ENCODE results near the gene CDCP1. TPM values are rescaled to one million over a fixed set of nuclear protein-coding genes. Genes with fewer than 3 reads are reported as not detected.

The CDCP1 gene
- total and polyA plus RNA-seq, 10 donors = 0.15 to 3.6 (median 2.1) TPM

- TF ChIP-seq POLR2AphosphoS5 (IDR thresholded peaks at IDR 0.05) (no peak), POLR2A (IDR thresholded peaks at IDR 0.05) (no peak)
- TF ChIP-seq, protein P1, sequence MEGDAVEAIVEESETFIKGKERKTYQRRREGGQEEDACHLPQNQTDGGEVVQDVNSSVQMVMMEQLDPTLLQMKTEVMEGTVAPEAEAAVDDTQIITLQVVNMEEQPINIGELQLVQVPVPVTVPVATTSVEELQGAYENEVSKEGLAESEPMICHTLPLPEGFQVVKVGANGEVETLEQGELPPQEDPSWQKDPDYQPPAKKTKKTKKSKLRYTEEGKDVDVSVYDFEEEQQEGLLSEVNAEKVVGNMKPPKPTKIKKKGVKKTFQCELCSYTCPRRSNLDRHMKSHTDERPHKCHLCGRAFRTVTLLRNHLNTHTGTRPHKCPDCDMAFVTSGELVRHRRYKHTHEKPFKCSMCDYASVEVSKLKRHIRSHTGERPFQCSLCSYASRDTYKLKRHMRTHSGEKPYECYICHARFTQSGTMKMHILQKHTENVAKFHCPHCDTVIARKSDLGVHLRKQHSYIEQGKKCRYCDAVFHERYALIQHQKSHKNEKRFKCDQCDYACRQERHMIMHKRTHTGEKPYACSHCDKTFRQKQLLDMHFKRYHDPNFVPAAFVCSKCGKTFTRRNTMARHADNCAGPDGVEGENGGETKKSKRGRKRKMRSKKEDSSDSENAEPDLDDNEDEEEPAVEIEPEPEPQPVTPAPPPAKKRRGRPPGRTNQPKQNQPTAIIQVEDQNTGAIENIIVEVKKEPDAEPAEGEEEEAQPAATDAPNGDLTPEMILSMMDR (IDR thresholded peaks at IDR 0.05 in 8 of 11, conservative IDR thresholded peaks at IDR 0.05 in 3 of 11) = no peak
- H3K9me3 ChIP-seq = no peaks in the 10 kb centered on the region
- H3K4me3 ChIP-seq = no peak overlapping the region
- peaks cover 0 to 17% (median 0%) of the 10 kb centered on the region in 7 donors for H3K27me3 ChIP-seq (replicated peaks in 1 of 7)
- WGBS, 5 donors = 85 to 96% (median 92%) methylated on average over 6 of the region's 6 CpGs
- H3K36me3 ChIP-seq = no peaks in the 10 kb centered on the region
- no peak for DNase-seq
- H3K4me1 ChIP-seq = peaks cover 0 to 31% (median 10%) of the 10 kb centered on the region in 6 donors
- H3K27ac ChIP-seq = no peak overlapping the region
- intact Hi-C loops (cut with DNase I; ENCODE audit: low total_unique reads) = loop anchor here (10.0 kb wide), 1 partner anchor 433 kb away; no protein-coding TSS in a partner anchor
These were observed 94.5 kb downstream of the CDCP1 start for GRCh38 chr3:45051685-45052084.

DNA sequence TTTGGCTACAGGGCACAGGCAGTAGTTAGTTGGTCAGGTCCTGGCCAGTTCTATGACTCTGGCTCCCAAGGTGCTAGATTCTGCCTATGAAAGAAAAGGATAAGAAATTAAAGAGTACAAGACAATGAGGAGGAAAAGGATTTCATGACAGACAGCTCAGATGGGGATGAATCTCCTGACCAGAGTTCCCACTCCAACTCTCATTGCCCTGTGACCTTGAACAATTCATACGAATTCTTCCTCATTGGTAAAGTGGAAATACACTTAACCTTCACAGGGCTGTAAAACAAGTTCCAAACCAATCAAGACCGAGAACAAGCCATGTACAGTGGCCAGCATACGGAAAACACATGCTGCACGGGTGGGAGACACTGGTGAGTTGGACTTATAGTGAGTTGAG lies 96.4 kb downstream of the CDCP1 start:
- intact Hi-C loops (cut with DNase I; ENCODE audit: low total_unique reads) = loop anchor here (10.0 kb wide), 1 partner anchor 435 kb away; no protein-coding TSS in a partner anchor
- Histone ChIP-seq H3K4me1 (peaks cover 0 to 24% (median under 1%) of the 10 kb centered on the region in 6 donors), H3K9me3 (no peaks in the 10 kb centered on the region), H3K27ac (no peak overlapping the region), H3K4me3 (no peak overlapping the region), H3K36me3 (no peaks in the 10 kb centered on the region), H3K27me3 (replicated peaks in 1 of 7) (peaks cover 0 to 17% (median 0%) of the 10 kb centered on the region in 7 donors)
- DNase-seq = no peak
- 69 to 81% (median 77%) methylated on average over 4 of the region's 4 CpGs for WGBS, 5 donors
- TF ChIP-seq, protein P1 (IDR thresholded peaks at IDR 0.05 in 8 of 11, conservative IDR thresholded peaks at IDR 0.05 in 3 of 11) = no peak
- no peak for TF ChIP-seq POLR2A (IDR thresholded peaks at IDR 0.05)
- no peak for TF ChIP-seq POLR2AphosphoS5 (IDR thresholded peaks at IDR 0.05)

GRCh38 chr3:45048244-45048643 lies 97.9 kb downstream of the CDCP1 start:
- H3K9me3 ChIP-seq = no peaks in the 10 kb centered on the region
- no peak overlapping the region for H3K27ac ChIP-seq
- H3K27me3 ChIP-seq (replicated peaks in 1 of 7) = peaks cover 0 to 17% (median 0%) of the 10 kb centered on the region in 7 donors
- TF ChIP-seq, protein P1 (IDR thresholded peaks at IDR 0.05 in 8 of 11, conservative IDR thresholded peaks at IDR 0.05 in 3 of 11) = no peak
- TF ChIP-seq POLR2A (IDR thresholded peaks at IDR 0.05) (no peak), POLR2AphosphoS5 (IDR thresholded peaks at IDR 0.05) (no peak)
- no peak for DNase-seq
- 59 to 93% (median 66%) methylated on average over 4 of the region's 4 CpGs for WGBS, 5 donors
- peaks cover 0 to 19% (median 3%) of the 10 kb centered on the region in 6 donors for H3K4me1 ChIP-seq
- H3K36me3 ChIP-seq = no peaks in the 10 kb centered on the region
- H3K4me3 ChIP-seq = no peak overlapping the region
- intact Hi-C loops (cut with DNase I; ENCODE audit: low total_unique reads) = no loop called here

GRCh38 chr3:45043728-45044299 lies 102.4 kb downstream of the CDCP1 start:
- Histone ChIP-seq H3K27ac (peak overlapping the region in 1 of 8 donors; percentile 33), H3K9me3 (no peaks in the 10 kb centered on the region), H3K4me3 (no peak overlapping the region), H3K36me3 (peaks cover 0 to 6% (median 0%) of the 10 kb centered on the region in 6 donors), H3K27me3 (replicated peaks in 1 of 7) (peaks cover 0 to 13% (median 0%) of the 10 kb centered on the region in 7 donors), H3K4me1 (peaks cover 0 to 43% (median 11%) of the 10 kb centered on the region in 6 donors)
- DNase-seq = no peak
- 43 to 69% (median 52%) methylated on average over 2 of the region's 2 CpGs for WGBS, 5 donors
- intact Hi-C loops (cut with DNase I; ENCODE audit: low total_unique reads) = no loop called here
- TF ChIP-seq POLR2AphosphoS5 (IDR thresholded peaks at IDR 0.05) (no peak), POLR2A (IDR thresholded peaks at IDR 0.05) (no peak)
- TF ChIP-seq, protein P1 (IDR thresholded peaks at IDR 0.05 in 8 of 11, conservative IDR thresholded peaks at IDR 0.05 in 3 of 11) = no peak

Data from spleen (tissue), 11 donors.